Measurements from ENCODE around the gene LRP1B. TPM values are rescaled to one million over a fixed set of nuclear protein-coding genes. Genes with fewer than 3 reads are reported as not detected.

Gene LRP1B
- total RNA-seq, 4 donors from 2014 or later, result 0.85 to 3.3 (median 1.1) TPM; not detected in 1

GRCh38 chr2:141931797-141932196 is 199.0 kb downstream of the LRP1B start:
- no peaks in the 10 kb centered on the region for H3K27me3 ChIP-seq
- H3K27ac ChIP-seq, result no peak overlapping the region
- no peaks in the 10 kb centered on the region for H3K9me3 ChIP-seq
- no peaks in the 10 kb centered on the region for H3K36me3 ChIP-seq
- TF ChIP-seq POLR2A (IDR thresholded peaks at IDR 0.05) (no peak), CTCF (IDR thresholded peaks at IDR 0.05) (no peak)
- H3K4me3 ChIP-seq, result no peak overlapping the region
- no peaks in the 10 kb centered on the region for H3K4me1 ChIP-seq
- DNase-seq, result no peak

- H3K27me3 ChIP-seq, result no peaks in the 10 kb centered on the region
- H3K4me1 ChIP-seq, result no peaks in the 10 kb centered on the region
- H3K27ac ChIP-seq, result no peak overlapping the region
- H3K4me3 ChIP-seq, result no peak overlapping the region
- no peaks in the 10 kb centered on the region for H3K36me3 ChIP-seq
- TF ChIP-seq CTCF (IDR thresholded peaks at IDR 0.05) (no peak), POLR2A (IDR thresholded peaks at IDR 0.05) (no peak)
- no peaks in the 10 kb centered on the region for H3K9me3 ChIP-seq
- no peak for DNase-seq
Measured at GRCh38 chr2:141930803-141931202, 200.0 kb downstream of the LRP1B start.

GRCh38 chr2:141929331-141930252 is 201.2 kb downstream of the LRP1B start:
- Histone ChIP-seq H3K27me3 (no peaks in the 10 kb centered on the region), H3K4me1 (no peaks in the 10 kb centered on the region), H3K4me3 (no peak overlapping the region), H3K36me3 (no peaks in the 10 kb centered on the region), H3K9me3 (no peaks in the 10 kb centered on the region), H3K27ac (no peak overlapping the region)
- DNase-seq, result no peak
- TF ChIP-seq CTCF (IDR thresholded peaks at IDR 0.05) (no peak), POLR2A (IDR thresholded peaks at IDR 0.05) (no peak)

- H3K27me3 ChIP-seq, result no peaks in the 10 kb centered on the region
- H3K9me3 ChIP-seq, result no peaks in the 10 kb centered on the region
- no peak for DNase-seq
- H3K36me3 ChIP-seq, result no peaks in the 10 kb centered on the region
- no peak overlapping the region for H3K27ac ChIP-seq
- TF ChIP-seq CTCF (IDR thresholded peaks at IDR 0.05), result no peak
- no peak for TF ChIP-seq POLR2A (IDR thresholded peaks at IDR 0.05)
- H3K4me1 ChIP-seq, result no peaks in the 10 kb centered on the region
- no peak overlapping the region for H3K4me3 ChIP-seq
Measured at GRCh38 chr2:141928476-141928875, 202.3 kb downstream of the LRP1B start.

- Histone ChIP-seq H3K9me3 (no peaks in the 10 kb centered on the region), H3K27me3 (no peaks in the 10 kb centered on the region), H3K4me1 (no peaks in the 10 kb centered on the region), H3K36me3 (no peaks in the 10 kb centered on the region), H3K4me3 (no peak overlapping the region), H3K27ac (no peak overlapping the region)
- TF ChIP-seq POLR2A (IDR thresholded peaks at IDR 0.05), result no peak
- no peak for TF ChIP-seq CTCF (IDR thresholded peaks at IDR 0.05)
- DNase-seq, result no peak
Measured at GRCh38 chr2:141927536-141927935, 203.3 kb downstream of the LRP1B start.

Measured in Peyer's patch (tissue), 4 donors.